Measurements from ENCODE around the gene MS4A15.
"Not testable (repeated sequence)": the region's sequence is repeated elsewhere in the genome, so short reads cannot be mapped to it uniquely, and the experiment has no call there.

MS4A15 gene

DNA sequence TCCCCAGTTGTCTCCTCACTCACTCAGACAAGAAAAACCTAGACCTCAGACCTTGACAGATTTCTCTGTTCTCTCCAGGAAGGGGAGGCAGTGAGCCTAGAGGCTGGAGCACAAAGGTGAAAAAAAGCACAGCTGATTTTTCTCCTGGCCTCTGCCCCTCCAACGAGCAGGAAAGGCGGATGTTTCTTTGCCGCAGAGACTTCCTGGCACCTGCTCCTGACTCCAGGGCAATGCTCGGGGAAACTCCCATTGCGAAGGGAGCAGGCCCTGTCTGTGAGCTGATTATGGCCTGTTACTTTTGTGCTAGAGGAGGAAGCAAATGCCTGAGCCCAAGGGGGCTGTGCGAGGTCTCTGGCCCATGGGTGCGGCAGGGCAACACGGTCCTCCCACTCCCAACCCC lies 53.9 kb downstream of the MS4A15 start:
- DNase-seq, result no peak

DNA sequence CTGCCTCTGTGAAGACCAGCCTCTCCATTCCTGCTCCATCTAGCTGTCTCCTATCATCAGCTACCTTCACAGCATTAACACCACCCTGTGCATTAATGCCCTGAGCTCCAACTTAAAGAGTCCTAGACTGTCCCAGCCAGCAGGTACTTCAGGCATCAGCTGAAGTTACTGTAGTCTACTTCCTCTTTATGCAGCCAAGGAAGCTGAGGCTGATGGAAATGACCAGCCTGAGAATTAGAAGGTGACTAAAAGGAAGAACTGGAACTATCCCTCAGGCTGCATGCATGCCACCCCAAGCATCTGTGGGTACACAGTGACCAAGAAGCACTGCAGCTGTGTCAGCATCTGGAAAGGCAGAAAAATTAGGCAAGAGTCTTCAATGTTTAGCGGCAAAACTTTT lies 56.7 kb downstream of the MS4A15 start:
- no peak for DNase-seq

DNA sequence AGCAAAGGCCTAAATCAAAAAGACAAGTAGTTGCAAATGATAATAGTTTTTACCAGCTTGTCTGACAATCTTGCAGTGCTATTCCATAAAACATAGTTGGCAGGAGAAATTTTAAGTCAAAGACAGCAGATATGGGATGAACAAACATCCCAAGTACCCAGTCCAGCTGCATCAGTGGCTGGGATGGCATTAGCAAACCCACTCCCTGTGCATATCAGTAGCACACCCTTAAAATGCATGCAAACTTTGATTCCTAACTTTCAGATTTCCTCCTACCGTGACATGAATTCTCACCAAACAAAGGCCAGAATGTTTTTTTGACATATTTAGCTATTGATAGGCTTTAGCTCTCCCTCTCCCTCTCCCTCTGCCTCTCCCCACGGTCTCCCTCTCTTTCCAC lies 57.4 kb downstream of the MS4A15 start:
- no peak for DNase-seq

DNA sequence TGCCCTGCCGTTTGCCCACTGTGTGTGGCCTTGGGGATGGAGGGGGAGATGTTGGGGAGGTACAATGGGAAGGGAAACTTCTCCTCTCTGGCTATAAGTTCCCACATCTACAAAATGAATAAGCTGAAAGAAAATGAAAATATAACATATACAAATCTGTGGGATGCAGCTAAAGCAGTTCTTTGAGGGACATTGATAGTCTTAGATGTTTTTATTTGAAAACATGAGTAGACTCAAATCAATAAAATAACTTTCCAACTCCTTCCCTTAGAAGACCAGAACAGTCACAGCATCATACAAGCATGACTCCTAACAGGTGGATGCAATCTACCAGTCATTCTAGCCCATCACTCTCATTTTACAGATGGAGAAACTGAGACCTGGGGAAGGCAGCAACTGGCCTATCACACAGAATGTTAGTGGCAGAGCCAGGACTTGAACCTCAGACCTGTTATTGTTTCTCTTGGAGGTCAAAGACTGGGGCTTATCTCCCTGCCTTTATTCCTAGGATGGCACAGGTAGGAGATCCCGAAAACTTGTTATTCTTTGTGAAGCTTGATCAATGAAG lies 60.0 kb downstream of the MS4A15 start:
- no peak for DNase-seq

DNA sequence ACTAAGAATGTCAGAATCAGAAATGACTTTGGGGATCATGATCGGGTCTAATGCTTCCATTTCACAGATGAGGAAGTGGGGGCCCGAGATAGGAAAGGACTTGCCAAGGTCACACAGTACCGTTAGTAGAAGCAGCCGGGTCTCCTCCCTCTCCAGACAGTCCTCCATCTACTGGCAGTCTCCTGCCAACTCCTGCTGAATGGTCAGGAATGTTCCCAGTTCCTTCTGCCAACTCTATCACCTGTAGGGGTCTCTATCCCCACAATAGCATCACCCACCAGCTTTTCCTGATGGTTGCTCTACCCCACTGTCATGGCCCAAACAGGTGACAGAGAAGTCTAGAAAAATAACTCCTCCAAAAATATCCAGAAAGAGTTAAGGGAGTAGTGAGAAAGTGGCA lies 61.4 kb downstream of the MS4A15 start:
- no peak for DNase-seq

DNA sequence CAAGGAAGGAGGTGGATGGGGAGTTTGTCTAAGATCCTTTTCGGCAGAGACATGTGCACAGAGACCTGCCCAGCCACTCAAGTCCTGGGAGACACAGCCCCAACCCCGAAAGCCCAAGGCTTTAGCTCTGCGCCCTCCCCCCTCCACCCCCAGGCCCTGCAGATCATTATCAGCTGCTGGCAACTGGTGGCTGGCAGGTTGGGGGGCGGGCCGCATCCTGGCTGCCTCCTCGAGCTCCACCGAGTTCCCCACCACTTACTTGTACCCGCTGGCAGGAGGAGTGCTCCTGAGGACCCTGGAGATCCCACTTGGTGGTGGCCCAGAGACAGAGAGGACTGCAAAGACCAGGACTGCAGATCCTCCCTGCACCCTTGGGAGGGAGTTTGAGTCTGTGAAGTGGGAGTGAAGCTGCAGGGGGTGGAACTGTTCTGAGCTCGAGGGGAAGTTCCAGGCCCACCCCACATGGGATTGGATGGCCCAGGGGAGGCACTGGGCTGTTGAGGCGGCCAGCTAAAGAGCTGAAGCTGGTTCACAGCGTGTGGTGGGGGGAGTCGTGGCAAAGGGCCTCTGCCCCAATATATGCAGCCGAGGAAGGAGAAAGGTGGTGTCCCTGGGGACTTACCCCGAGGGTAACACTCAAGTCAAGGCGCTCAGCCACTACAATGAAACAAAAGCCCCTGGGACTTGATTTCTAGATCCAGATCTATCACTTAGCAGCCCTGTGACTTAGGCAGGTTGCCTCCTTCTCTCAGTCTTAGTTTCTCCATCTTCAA lies 65.3 kb downstream of the MS4A15 start:
- no peak for DNase-seq

DNA sequence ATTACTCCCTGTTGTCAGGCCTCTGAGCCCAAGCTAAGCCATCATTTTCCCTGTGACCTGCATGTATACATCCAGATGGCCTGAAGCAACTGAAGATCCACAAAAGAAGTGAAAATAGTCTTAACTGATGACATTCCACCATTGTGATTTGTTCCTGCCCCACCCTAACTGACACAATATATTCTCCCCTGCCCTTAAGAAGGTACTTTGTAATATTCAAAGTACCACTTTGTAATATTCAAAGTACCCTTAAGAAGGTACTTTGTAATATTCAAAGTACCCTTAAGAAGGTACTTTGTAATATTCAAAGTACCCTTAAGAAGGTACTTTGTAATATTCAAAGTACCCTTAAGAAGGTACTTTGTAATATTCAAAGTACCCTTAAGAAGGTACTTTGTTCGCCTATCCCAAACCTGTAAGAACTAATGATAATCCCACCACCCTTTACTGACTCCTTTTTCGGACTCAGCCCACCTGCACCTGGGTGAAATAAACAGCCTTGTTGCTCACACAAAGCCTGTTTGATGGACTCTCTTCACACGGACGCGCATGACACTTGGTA lies 67.2 kb downstream of the MS4A15 start:
- DNase-seq, result not testable (repeated sequence)

DNA sequence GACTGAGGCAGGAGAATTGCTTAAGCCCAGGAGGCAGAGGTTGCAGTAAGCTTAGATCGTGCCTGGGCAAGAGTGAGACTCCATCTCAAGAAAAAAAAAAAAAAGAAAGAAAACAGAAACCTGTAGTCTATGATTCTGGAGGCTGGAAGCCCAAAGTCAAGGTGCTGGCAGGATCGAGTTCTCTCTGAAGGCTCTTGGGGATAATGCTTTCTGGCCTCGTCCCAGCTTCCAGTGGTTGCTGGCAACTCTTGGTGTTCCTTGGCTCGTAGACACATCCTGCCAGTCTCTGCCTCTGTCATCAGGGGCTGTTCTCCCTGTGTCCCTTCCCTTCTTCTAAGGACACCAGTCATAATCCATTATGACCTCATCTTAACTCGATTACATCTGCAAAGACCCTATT lies 68.5 kb downstream of the MS4A15 start:
- no peak for DNase-seq

DNA sequence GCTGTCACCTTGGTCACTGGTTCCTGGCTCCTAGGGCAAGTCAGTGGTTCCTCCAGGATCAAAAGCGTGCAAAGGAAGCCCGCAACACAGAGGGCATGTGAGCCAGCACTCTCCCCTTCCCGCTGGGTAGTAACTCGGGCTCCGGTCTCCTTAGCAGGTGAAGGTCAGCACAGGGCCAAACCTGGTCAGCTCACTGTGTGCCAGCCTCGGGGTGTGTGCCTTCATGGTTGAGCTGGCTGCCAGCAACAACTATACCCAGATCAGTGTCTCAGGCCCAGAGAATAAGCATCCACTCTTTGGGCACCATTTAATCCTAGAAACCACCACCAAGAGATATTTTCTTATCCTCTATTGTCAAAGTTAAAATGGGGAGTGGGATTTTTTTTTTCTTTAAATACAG lies 69.1 kb downstream of the MS4A15 start:
- no peak for DNase-seq
